ENCODE measurements around the gene ENPP3. TPM values are rescaled to one million over a fixed set of nuclear protein-coding genes. Genes with fewer than 3 reads are reported as not detected.

Gene ENPP3
- polyA plus RNA-seq, 3 donors = not detected

GRCh38 chr6:131660195-131660594 is 23.1 kb downstream of the ENPP3 start:
- no peak overlapping the region for H3K9ac ChIP-seq (ENCODE audit: insufficient read depth, low read length, poor library complexity, severe bottlenecking)
- Mint-ChIP-seq H3K36me3 (no peaks in the 10 kb centered on the region), H3K27ac (peak overlapping the region in 1 of 7 donors; percentile 31), H3K27me3 (ENCODE audit: low read depth in 3 of 3) (peaks cover 0 to 3% (median 0%) of the 10 kb centered on the region in 3 donors), H3K4me3 (no peak overlapping the region), H3K9me3 (peaks cover 0 to 2% (median 0%) of the 10 kb centered on the region in 7 donors), H3K4me1 (peaks cover 4% of the 10 kb centered on the region)
- no peak overlapping the region for H3K4me3 ChIP-seq (replicated peaks in 1 of 3; ENCODE audit: low read depth in 2 of 3, low read length in 3 of 3)
- no peak overlapping the region for H3K27ac ChIP-seq (ENCODE audit: low read depth in 1 of 2, low read length in 2 of 2)
- TF ChIP-seq CTCF (IDR thresholded peaks at IDR 0.05) = no peak
- 10% methylated on average over 1 of the region's 1 CpG for WGBS (ENCODE audit: insufficient coverage)
- H3K79me2 ChIP-seq (ENCODE audit: insufficient read depth, low read length) = no peaks in the 10 kb centered on the region
- no peak overlapping the region for H3K4me2 ChIP-seq (replicated peaks; ENCODE audit: extremely low read depth, low read length, poor library complexity, severe bottlenecking)
- no peaks in the 10 kb centered on the region for H3K9me3 ChIP-seq (replicated peaks in 1 of 2; ENCODE audit: control insufficient read depth in 1 of 2, insufficient read depth in 1 of 2, low read length in 2 of 2)
- H2AFZ ChIP-seq (ENCODE audit: insufficient read depth, low read depth, low read length, poor library complexity, severe bottlenecking) = no peak overlapping the region
- DNase-seq = peak; percentile 0 to 41 (median 2)
- no peaks in the 10 kb centered on the region for H3K4me1 ChIP-seq (ENCODE audit: control insufficient read depth in 1 of 2, insufficient read depth in 2 of 2, low read length in 2 of 2)
- intact Hi-C loops (cut with micrococcal nuclease) = no loop called here
- no peaks in the 10 kb centered on the region for H3K36me3 ChIP-seq (replicated peaks in 1 of 2; ENCODE audit: control insufficient read depth in 1 of 2, insufficient read depth in 2 of 2, low read length in 2 of 2)
- no peaks in the 10 kb centered on the region for H3K27me3 ChIP-seq (ENCODE audit: control insufficient read depth in 2 of 2, insufficient read depth in 2 of 2, low read length in 2 of 2)
- no peaks in the 10 kb centered on the region for H4K20me1 ChIP-seq (ENCODE audit: insufficient read depth, low read length)

- no CpG with 5 or more reads among the region's 2 CpGs for WGBS (ENCODE audit: insufficient coverage)
- H3K27me3 Mint-ChIP-seq (ENCODE audit: low read depth in 3 of 3) = peaks cover 0 to 2% (median 1%) of the 10 kb centered on the region in 3 donors
- H3K4me1 Mint-ChIP-seq = peaks cover 4% of the 10 kb centered on the region
- Histone ChIP-seq H3K79me2 (ENCODE audit: insufficient read depth, low read length) (no peaks in the 10 kb centered on the region), H2AFZ (ENCODE audit: insufficient read depth, low read depth, low read length, poor library complexity, severe bottlenecking) (no peak overlapping the region), H3K4me1 (ENCODE audit: control insufficient read depth in 1 of 2, insufficient read depth in 2 of 2, low read length in 2 of 2) (no peaks in the 10 kb centered on the region), H3K27me3 (ENCODE audit: control insufficient read depth in 2 of 2, insufficient read depth in 2 of 2, low read length in 2 of 2) (no peaks in the 10 kb centered on the region), H3K36me3 (replicated peaks in 1 of 2; ENCODE audit: control insufficient read depth in 1 of 2, insufficient read depth in 2 of 2, low read length in 2 of 2) (no peaks in the 10 kb centered on the region), H3K27ac (ENCODE audit: low read depth in 1 of 2, low read length in 2 of 2) (no peak overlapping the region), H3K4me3 (replicated peaks in 1 of 3; ENCODE audit: low read depth in 2 of 3, low read length in 3 of 3) (no peak overlapping the region), H3K9ac (ENCODE audit: insufficient read depth, low read length, poor library complexity, severe bottlenecking) (no peak overlapping the region), H3K4me2 (replicated peaks; ENCODE audit: extremely low read depth, low read length, poor library complexity, severe bottlenecking) (no peak overlapping the region), H4K20me1 (ENCODE audit: insufficient read depth, low read length) (no peaks in the 10 kb centered on the region), H3K9me3 (replicated peaks in 1 of 2; ENCODE audit: control insufficient read depth in 1 of 2, insufficient read depth in 1 of 2, low read length in 2 of 2) (no peaks in the 10 kb centered on the region)
- DNase-seq = no peak
- TF ChIP-seq CTCF (IDR thresholded peaks at IDR 0.05) = no peak
- H3K36me3 Mint-ChIP-seq = no peaks in the 10 kb centered on the region
- H3K9me3 Mint-ChIP-seq = peaks cover 0 to 2% (median 0%) of the 10 kb centered on the region in 7 donors
- no peak overlapping the region for H3K27ac Mint-ChIP-seq
- intact Hi-C loops (cut with micrococcal nuclease) = no loop called here
- H3K4me3 Mint-ChIP-seq = no peak overlapping the region
Measured at GRCh38 chr6:131663578-131664165, 26.6 kb downstream of the ENPP3 start.

Data from CD14-positive monocyte (primary cell).